ENCODE measurements around the gene LTV1.
"Not testable (repeated sequence)": the region's sequence is repeated elsewhere in the genome, so short reads cannot be mapped to it uniquely, and the experiment has no call there.

Gene LTV1

GRCh38 chr6:143843677-143843999, 500 bp downstream of the LTV1 start:
- DNase-seq (ENCODE audit: low spot score) = no peak

GRCh38 chr6:143844006-143844405, 868 bp downstream of the LTV1 start:
- DNase-seq (ENCODE audit: low spot score) = peak; percentile 12

GRCh38 chr6:143845033-143845432, 1.9 kb downstream of the LTV1 start:
- DNase-seq (ENCODE audit: low spot score) = no peak

GRCh38 chr6:143851706-143852105, 8.6 kb downstream of the LTV1 start:
- DNase-seq (ENCODE audit: low spot score) = not testable (repeated sequence)

GRCh38 chr6:143855057-143855456, 11.9 kb downstream of the LTV1 start:
- not testable (repeated sequence) for DNase-seq (ENCODE audit: low spot score)

GRCh38 chr6:143856762-143857161, 13.6 kb downstream of the LTV1 start:
- DNase-seq (ENCODE audit: low spot score) = not testable (repeated sequence)

GRCh38 chr6:143857651-143858050, 14.5 kb downstream of the LTV1 start:
- DNase-seq (ENCODE audit: low spot score) = no peak

- no peak for DNase-seq (ENCODE audit: low spot score)
These were observed 16.9 kb downstream of the LTV1 start for GRCh38 chr6:143859891-143860660.

DNA sequence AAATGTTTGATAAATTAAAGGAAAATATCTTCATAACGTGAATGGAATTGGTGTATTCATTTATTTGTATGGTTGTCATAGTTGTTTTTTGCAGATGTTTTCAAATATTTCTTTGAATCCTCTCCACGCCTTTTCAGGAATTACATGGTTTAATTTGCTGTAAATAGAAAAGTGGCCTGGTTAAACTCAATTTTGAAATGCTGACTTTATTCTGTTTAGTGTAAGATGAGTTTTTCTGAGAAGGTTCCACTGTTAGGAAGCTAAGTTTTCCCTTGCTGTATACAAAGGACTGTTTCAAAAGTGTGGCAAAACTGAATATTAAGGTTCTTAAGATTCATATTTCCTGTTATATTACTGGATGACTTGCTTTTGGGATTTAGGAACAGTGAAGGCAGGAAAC, 20.6 kb downstream of the LTV1 start:
- DNase-seq (ENCODE audit: low spot score) = no peak

GRCh38 chr6:143864234-143864633, 21.1 kb downstream of the LTV1 start, which contains the start of gene ZC2HC1B:
Gene ZC2HC1B (plus strand): TSS chr6:143864474. CDS start chr6:143864540, 66 bp downstream.
- DNase-seq (ENCODE audit: low spot score) = no peak

- no peak for DNase-seq (ENCODE audit: low spot score)
These were observed 24.1 kb downstream of the LTV1 start for GRCh38 chr6:143867236-143867635.

DNA sequence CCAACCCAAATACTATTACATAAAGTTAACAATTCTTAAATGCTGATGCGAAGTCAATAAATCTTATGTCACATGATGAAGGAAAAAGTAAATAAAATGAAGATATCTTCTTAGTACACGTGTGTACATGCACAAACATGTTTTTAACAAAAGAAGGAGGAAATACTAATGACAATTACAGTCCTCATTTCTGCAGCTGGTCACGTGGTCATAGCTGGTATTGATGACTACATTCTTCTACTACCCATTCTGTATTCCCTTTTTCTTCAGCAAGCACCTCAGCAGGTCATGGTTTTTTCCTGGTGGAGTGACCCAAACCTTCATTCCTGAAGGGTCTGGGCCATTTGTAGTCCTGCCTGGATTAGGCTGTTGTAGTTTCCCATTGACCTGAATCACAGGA, 25.7 kb downstream of the LTV1 start:
- DNase-seq (ENCODE audit: low spot score) = not testable (repeated sequence)

DNA sequence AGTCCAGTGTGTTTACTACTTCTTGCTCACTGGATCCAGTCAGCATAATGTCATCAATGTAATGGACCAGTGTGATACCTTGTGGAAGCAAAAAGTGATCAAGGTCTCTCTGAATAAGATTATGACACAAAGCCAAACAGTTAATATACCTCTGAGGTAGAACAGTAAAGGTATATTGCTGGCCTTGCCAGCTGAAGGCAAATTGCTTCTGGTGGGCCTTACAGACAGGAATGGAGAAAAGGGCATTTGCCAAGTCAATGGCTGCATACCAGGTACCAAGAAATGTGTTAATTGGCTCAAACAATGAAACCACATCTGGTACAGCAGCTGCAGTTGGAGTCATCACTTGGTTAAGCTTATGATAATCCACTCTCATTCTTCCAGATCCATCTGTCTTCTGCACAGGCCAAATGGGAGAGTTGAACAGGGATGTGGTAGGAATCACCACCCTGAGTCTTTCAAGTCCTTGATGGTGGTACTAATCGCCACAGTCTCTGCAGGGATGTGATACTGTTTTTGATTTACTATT, 28.1 kb downstream of the LTV1 start:
- DNase-seq (ENCODE audit: low spot score) = not testable (repeated sequence)

- DNase-seq (ENCODE audit: low spot score) = no peak
These were observed 29.1 kb downstream of the LTV1 start for GRCh38 chr6:143872201-143872600.

- DNase-seq (ENCODE audit: low spot score) = not testable (repeated sequence)
These were observed 30.5 kb downstream of the LTV1 start for GRCh38 chr6:143873600-143873999.

DNA sequence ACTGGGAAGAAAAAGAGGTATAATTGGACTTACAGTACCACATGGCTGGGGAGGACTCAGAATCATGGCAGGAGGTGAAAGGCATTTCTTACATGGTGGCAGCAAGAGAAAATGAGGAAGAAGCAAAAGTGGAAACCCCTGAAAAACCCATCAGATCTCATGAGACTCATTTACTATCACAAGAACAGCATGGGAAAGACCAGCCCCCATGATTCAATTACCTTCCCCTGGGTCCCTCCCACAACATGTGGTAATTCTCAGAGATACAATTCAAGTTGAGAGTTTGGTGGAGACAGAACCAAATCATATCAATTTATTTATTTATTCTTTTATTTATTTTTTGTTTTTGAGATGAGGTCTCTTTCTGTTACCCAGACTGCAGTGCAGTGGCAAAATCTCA, 31.4 kb downstream of the LTV1 start:
- DNase-seq (ENCODE audit: low spot score) = not testable (repeated sequence)

DNA sequence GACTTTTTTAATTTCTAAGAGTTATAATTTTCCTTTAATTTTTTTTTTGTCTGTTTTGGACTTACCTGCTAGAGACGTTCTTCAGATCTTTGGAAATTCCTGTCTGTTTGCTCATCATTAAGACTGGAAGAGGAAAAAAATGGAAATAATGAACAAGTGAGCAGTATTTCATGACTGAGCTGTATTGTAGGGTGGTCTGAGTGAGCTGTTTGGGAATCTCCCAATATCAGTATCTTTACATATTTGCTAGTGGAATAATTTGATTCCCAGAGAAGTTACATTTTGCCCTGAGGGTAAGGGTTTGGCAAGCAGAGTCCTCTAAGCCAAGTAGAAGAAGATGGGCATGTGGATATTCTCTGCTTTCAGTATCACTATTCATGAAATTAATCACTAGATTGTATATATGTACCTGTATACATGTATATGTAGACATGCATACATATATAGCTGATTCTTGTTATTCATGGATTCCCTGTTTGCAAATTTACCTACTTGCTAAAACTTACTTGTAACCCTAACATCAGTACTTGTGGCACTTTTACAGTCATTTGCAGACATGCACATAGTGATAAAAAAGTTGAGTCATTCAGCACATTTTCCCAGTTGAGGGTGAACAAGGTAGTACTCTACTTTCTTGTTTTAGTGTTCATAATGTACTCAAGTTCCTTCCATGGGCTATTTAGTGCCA, 34.6 kb downstream of the LTV1 start:
- DNase-seq (ENCODE audit: low spot score) = no peak

- DNase-seq (ENCODE audit: low spot score) = no peak
These were observed 35.2 kb downstream of the LTV1 start for GRCh38 chr6:143878272-143878760.

- no peak for DNase-seq (ENCODE audit: low spot score)
These were observed 37.3 kb downstream of the LTV1 start for GRCh38 chr6:143880412-143880811.

GRCh38 chr6:143882401-143882930, 39.3 kb downstream of the LTV1 start:
- no peak for DNase-seq (ENCODE audit: low spot score)

DNA sequence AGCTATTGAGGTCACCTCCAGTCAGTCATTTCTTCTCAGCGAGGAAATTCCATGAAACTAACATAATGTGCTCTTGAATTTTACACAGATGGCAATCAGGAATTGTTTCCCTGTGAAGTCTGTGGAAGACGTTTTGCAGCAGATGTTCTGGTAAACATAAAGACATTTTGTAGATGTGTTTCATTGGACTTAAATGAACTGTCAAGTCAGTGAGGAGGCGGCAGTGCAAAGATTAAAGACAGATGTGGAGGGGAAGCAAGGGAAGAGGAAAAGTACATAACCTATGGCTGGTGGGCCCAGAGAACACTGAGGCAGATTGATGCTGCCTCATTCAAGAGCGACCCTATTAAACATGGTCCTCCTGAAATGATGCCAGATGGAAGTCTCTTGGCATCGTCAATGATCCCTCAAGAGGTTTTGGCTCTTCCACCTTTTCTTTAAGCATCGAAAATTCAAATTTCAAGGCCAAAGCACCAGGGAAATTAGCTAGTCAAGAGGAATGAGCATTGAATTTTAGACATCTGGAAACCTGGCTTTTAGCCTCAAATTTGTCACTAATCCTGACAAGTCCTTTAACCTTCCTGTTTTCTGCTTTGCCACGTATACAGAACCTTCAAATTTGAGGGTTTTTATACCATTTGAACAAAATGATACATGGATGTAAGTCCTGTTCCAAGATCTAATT, 41.2 kb downstream of the LTV1 start:
- no peak for DNase-seq (ENCODE audit: low spot score)

GRCh38 chr6:143885116-143885515, 42.0 kb downstream of the LTV1 start:
- no peak for DNase-seq (ENCODE audit: low spot score)
